ENCODE results near the gene KNSTRN. TPM values are rescaled to one million over a fixed set of nuclear protein-coding genes. Genes with fewer than 3 reads are reported as not detected.

Gene KNSTRN, protein sequence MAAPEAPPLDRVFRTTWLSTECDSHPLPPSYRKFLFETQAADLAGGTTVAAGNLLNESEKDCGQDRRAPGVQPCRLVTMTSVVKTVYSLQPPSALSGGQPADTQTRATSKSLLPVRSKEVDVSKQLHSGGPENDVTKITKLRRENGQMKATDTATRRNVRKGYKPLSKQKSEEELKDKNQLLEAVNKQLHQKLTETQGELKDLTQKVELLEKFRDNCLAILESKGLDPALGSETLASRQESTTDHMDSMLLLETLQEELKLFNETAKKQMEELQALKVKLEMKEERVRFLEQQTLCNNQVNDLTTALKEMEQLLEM
- polyA plus RNA-seq = 1 to 10 TPM; 2.7 to 5.6 (median 2.8) TPM

DNA sequence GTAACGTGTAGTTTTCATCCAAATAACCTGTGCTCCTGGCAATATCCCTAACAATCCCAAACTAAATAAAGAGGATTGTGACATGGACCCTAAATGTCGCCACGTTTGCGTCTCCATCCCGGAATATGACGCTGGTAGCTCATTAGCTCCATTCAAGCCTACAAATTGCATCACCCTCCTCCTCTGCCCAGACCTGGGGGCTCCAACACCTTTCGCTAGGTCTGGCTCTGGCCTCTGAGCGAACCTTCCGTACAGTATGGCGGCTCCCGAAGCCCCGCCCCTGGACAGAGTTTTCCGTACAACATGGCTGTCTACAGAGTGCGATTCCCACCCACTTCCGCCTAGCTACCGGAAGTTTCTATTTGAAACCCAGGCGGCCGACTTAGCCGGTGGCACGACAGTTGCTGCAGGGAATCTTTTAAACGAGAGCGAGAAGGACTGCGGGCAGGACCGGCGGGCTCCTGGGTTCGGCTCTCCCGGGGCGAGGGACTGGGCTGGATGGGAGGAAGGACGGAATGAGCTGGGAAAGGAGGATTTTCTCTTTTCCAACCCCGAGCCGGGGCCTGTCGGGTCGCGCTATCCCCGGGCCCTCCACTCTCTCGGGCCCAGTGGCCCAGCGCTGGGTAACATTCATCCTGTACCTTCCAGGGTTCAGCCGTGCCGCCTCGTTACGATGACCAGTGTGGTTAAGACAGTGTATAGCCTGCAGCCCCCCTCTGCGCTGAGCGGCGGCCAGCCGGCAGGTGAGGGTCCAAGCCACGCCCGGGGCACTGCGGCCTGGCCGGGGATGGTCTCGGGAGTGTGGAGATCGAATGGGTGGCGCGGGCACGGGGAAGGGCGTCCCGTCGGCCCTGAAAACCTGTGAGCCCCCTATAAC is at the start of gene KNSTRN:
Gene KNSTRN (plus strand): TSS at position 142 of the 877 bp plus-strand sequence. CDS start 115 bp downstream, at position 257.
- Mint-ChIP-seq H3K4me3 (peak within 1 kb of the TSS; percentile 95 to 97 (median 96)), H3K9me3 (no peaks in the 10 kb centered on the region), H3K27ac (peak within 1 kb of the TSS; percentile 79 to 93 (median 83)), H3K27me3 (ENCODE audit: low read depth in 3 of 3) (peaks cover 0 to 5% (median 0%) of the 10 kb centered on the region in 3 donors), H3K36me3 (peaks cover 5 to 15% (median 6%) of the 10 kb centered on the region in 3 donors), H3K4me1 (peaks cover 15 to 23% of the 10 kb centered on the region in 2 donors)
- DNase-seq = peak; percentile 89 to 91 (median 89)

DNA sequence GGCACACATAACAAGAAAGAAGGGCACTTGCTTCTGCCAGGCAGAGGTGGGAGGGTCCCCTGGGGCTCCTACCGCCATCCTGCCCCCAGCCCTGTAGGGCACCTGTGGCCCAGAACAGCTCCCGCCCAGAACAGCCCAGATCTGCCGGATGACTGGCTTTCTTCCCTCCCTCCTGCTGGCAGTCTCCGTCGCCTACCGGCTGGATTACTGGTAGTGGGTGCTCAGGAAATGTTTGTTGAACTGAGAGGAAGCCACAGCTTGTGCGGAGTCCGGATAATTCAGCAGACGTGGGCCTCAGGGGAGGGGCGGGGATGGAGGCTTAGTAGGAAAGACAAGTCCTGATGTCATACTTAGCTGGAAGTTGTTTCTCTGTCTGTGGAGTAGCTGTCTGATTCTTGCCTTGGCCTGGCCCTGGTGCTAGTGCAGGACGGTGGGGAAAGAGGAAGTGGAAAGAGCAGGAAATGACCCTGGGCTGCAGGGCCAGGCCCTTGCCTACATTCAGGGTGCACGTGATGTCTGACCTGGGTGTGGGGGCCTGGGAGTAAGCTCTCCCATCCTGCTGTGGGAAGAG is 48.5 kb upstream of the KNSTRN start:
- Mint-ChIP-seq H3K4me1 (peaks cover 16 to 17% of the 10 kb centered on the region in 2 donors), H3K36me3 (no peaks in the 10 kb centered on the region), H3K9me3 (no peaks in the 10 kb centered on the region), H3K27ac (peak overlapping the region in 3 of 6 donors; percentile 13 to 85 (median 71)), H3K27me3 (ENCODE audit: low read depth in 3 of 3) (peaks cover 0 to 2% (median 1%) of the 10 kb centered on the region in 3 donors), H3K4me3 (peak overlapping the region in 4 of 5 donors; percentile 0 to 77 (median 57))
- no peak for DNase-seq

DNA sequence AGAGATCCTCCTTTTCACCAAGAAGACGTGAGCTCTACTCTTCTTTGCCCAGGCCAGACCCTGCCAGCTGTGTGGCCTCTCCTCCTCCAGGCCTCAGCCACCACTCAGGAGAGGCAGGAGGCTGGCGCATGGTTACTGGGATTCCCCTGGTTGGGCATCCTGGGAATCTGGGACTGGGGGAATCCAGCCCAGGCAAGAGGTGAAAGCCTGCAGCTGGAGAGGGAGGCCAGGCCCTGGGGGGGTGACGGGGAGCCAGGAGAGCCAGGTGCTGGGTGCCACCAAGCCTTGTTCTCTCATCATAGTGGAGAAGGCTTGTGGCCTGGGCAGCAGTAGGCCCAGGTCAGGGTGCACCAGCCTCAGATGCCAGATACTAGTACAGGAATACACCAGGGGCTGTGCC is 48.0 kb upstream of the KNSTRN start:
- no peak for DNase-seq
- peaks cover 0 to 2% (median 1%) of the 10 kb centered on the region in 3 donors for H3K27me3 Mint-ChIP-seq (ENCODE audit: low read depth in 3 of 3)
- H3K4me1 Mint-ChIP-seq = peaks cover 16% of the 10 kb centered on the region in 2 donors
- peak overlapping the region in 1 of 6 donors; percentile 85 for H3K27ac Mint-ChIP-seq
- peak overlapping the region in 1 of 5 donors; percentile 63 for H3K4me3 Mint-ChIP-seq
- H3K9me3 Mint-ChIP-seq = no peaks in the 10 kb centered on the region
- no peaks in the 10 kb centered on the region for H3K36me3 Mint-ChIP-seq

DNA sequence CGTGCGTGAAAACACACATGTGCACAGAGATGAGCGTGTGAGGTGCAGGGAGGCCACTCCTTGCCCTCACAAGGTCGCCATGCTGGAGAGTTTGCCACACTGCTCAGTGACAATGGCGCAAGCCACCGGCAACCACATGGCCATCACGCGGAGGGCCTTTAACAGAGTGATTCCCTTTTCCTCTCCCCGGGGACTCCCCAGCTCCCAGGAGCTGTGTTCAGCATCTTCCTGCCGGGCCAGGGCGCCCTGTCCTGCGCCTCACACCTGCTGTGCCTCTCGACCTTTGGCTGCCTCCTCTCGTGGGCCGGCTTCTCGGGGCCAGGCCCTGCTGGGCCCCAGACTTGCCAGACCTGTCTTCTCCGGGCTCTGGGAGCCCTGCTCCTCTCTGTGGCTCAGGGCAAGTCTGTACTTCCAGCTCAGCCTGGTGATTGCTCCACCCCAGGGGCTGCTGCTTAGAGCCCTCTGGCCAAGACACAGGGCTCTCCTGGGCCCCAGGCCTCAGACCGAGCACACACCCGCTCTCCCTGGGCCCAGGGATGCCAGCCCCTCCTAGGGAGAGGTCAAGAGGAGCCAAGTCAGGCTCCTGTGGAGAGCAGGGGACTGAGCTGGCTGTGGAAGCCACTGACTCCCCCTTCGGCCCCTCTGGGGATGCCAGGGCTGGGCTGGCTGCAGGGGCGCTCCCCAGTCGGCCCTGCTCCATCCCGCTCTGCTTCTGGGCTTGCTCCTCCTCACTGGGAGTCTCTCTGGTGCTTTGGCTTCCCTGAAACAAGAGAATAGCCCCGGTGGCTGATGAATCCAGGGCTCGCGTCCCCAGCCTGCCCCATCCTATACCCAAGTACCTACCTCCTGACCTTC is 47.4 kb upstream of the KNSTRN start:
- H3K4me3 Mint-ChIP-seq = no peak overlapping the region
- no peak overlapping the region for H3K27ac Mint-ChIP-seq
- peaks cover 0 to 2% (median 1%) of the 10 kb centered on the region in 3 donors for H3K27me3 Mint-ChIP-seq (ENCODE audit: low read depth in 3 of 3)
- peaks cover 16% of the 10 kb centered on the region in 2 donors for H3K4me1 Mint-ChIP-seq
- H3K36me3 Mint-ChIP-seq = no peaks in the 10 kb centered on the region
- no peaks in the 10 kb centered on the region for H3K9me3 Mint-ChIP-seq
- no peak for DNase-seq

DNA sequence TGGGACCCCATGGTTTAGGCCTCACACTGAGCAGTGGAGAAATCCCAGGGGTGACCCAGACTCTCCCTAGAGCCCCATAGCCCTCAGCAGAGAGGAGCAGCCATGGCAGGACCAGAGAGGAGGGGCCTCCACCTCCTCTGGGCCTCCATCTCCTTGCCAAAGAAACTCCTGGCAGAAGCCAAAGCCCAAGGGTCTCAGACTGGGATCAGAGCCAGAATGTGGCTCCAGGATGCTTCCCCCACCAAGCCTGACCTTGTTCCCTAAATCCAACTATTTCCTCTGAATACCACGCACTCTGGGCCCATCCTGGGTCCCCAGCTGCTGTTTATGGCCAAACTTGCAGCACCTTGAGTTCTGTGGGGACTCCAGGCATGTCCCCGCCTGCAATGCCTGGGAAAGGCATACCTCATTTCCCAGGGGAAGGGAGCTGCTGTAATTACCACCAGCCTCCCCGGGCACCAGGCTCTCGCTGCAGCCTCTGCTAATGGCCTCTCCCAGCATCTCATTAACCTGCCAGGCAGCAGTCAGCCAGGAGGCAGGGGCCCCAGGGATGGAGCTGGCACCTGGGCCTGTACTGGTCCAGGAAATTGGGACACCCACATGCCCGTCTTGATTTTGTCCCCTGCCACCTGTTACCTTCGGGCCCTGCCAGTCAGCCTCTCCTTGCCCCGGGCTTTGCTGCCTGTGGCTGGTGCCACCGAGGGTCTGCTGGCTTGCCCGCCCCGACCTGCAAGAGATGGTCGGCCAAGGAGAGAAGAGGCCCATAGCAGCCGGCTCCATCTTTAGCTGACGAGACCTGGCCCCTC is 46.4 kb upstream of the KNSTRN start:
- Mint-ChIP-seq H3K4me3 (no peak overlapping the region), H3K36me3 (no peaks in the 10 kb centered on the region), H3K4me1 (peaks cover 16% of the 10 kb centered on the region in 2 donors), H3K27me3 (ENCODE audit: low read depth in 3 of 3) (peaks cover 0 to 2% (median 1%) of the 10 kb centered on the region in 3 donors), H3K27ac (no peak overlapping the region), H3K9me3 (no peaks in the 10 kb centered on the region)
- DNase-seq = no peak

DNA sequence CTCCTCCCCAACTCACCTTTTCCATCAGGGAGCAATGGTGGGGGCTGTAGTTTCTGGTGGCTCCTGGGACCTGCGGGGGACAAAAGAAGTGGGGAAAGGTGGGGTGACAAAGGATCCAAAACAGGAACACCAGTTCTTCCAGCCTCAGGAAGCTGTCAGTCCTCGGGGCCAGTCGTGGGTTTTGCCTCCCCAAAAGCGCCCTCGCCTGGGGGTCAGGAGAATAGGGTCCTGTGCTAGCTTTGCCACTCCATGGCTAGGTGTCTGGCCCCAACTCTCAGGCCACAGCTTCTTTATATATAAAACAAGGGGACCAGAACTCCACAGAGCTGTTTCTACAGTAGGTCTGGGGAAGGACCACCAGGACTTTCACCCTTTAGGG is 45.8 kb upstream of the KNSTRN start:
- Mint-ChIP-seq H3K4me3 (no peak overlapping the region), H3K27ac (no peak overlapping the region), H3K27me3 (ENCODE audit: low read depth in 3 of 3) (peaks cover 0 to 2% (median 1%) of the 10 kb centered on the region in 3 donors), H3K4me1 (peaks cover 16% of the 10 kb centered on the region in 2 donors), H3K9me3 (no peaks in the 10 kb centered on the region), H3K36me3 (no peaks in the 10 kb centered on the region)
- DNase-seq = peak in 1 of 3 donors; percentile 37

DNA sequence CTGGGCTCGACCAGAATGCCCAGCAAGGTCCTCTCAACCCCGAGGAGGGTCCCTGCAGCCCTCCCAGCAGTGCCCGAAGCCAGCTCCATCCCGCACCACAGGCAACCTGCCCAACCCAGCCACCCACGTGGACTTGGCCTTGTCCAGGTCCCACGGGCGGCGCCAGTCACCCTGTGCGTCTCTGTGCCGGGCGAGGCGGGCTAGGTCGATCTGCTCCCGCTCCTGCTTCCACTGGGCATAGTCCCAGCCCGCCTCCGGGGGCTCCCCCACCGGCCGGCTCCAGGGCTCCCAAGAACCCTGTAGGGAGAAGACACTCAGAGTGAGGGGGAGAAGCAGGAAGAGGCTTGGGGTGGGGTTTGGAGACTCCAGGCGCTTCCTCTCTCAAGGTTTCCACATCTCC is 44.9 kb upstream of the KNSTRN start:
- H3K9me3 Mint-ChIP-seq = no peaks in the 10 kb centered on the region
- H3K4me3 Mint-ChIP-seq = no peak overlapping the region
- H3K36me3 Mint-ChIP-seq = no peaks in the 10 kb centered on the region
- DNase-seq = no peak
- peaks cover 16% of the 10 kb centered on the region in 2 donors for H3K4me1 Mint-ChIP-seq
- peaks cover 0 to 2% (median 1%) of the 10 kb centered on the region in 3 donors for H3K27me3 Mint-ChIP-seq (ENCODE audit: low read depth in 3 of 3)
- H3K27ac Mint-ChIP-seq = no peak overlapping the region

DNA sequence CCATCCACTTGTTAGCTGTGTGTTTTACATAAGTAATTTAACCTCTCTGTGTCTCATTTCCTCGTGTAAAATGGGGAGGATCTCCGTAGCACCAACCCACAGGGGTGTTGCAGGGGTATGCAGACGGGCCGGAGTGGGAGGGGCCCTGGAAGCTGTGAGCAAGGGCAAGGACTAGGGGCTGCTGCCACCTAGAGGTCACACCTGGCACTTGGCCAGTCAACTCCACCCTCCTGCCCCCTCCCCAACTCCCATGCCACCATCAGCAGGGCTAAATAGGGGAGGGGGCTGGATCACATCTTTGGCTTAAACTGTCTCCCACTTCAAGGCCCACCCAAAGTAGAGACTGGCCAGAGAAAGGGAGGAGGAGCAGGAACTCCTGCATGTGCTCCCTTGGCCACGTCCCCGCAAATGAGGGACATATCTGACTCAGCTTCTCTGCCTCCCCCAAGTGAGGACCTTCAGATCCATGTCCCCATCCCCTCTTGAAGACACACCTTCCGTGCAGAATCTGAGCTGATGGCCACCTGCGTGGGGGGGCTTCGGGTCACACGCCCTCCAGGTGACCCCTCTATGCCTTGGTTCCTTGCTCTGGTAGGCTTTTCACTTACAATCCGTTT is 44.4 kb upstream of the KNSTRN start:
- H3K27ac Mint-ChIP-seq = peak overlapping the region in 1 of 6 donors; percentile 40
- H3K27me3 Mint-ChIP-seq (ENCODE audit: low read depth in 3 of 3) = peaks cover 0 to 2% (median 1%) of the 10 kb centered on the region in 3 donors
- H3K4me1 Mint-ChIP-seq = peaks cover 16% of the 10 kb centered on the region in 2 donors
- no peaks in the 10 kb centered on the region for H3K9me3 Mint-ChIP-seq
- DNase-seq = peak; percentile 66 to 75 (median 71)
- peak overlapping the region in 1 of 5 donors; percentile 71 for H3K4me3 Mint-ChIP-seq
- no peaks in the 10 kb centered on the region for H3K36me3 Mint-ChIP-seq

DNA sequence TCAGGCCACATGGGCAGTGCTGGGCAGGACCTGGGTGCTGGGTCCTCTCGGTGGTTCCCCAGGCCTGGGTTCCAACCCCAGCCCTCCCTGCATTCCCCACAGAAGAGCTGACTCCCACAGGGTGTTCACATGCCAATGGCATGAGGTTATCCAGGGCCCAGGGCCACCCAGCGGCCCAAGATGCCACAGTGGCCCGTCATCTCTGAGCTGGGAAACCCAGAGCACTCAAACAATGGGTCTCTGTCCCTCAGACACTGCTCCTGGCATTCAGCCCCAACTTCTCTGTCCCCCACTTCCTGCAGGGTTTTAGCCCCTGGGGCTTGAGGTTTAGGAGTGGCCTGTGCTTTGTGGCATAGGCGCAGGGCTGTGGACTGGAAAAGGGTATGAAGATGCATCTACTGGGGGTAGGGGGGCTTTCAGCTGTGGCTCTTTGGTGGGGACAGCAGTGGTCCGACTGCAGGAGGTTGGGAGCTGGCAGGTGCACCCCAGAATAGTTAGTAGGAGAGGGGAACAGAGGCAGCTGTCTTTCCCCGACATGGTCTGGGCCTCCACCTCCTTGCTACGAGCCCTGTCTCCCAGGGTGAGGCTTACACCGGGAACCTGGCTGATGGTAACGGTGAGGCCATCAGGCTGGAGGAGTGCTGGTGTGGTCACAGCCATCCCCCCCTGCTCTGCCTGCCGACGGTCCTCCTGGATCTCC is 43.5 kb upstream of the KNSTRN start:
- Mint-ChIP-seq H3K4me3 (no peak overlapping the region), H3K27me3 (ENCODE audit: low read depth in 3 of 3) (peaks cover 0 to 3% (median 1%) of the 10 kb centered on the region in 3 donors), H3K9me3 (no peaks in the 10 kb centered on the region), H3K4me1 (peaks cover 9 to 10% of the 10 kb centered on the region in 2 donors), H3K36me3 (no peaks in the 10 kb centered on the region), H3K27ac (no peak overlapping the region)
- no peak for DNase-seq

DNA sequence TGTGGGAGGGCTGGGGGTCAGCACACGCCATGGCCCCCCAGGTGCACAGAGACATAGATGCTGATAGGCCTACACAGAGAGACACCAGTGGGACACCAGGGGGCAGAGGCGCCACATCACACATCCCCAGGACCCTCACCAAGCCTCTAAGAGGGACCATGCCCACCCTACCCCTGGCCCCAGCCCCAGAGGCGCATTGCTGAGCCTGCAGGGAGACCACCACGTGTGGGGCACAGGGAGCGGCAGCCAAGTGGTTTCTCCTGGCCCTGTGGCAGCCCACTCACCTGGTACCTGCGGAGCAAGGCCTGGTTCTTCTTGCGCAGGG is 42.9 kb upstream of the KNSTRN start:
- Mint-ChIP-seq H3K4me1 (peaks cover 6 to 7% of the 10 kb centered on the region in 2 donors), H3K9me3 (no peaks in the 10 kb centered on the region), H3K27me3 (ENCODE audit: low read depth in 3 of 3) (peaks cover 0 to 2% (median 1%) of the 10 kb centered on the region in 3 donors), H3K27ac (no peak overlapping the region), H3K36me3 (no peaks in the 10 kb centered on the region), H3K4me3 (no peak overlapping the region)
- DNase-seq = no peak

DNA sequence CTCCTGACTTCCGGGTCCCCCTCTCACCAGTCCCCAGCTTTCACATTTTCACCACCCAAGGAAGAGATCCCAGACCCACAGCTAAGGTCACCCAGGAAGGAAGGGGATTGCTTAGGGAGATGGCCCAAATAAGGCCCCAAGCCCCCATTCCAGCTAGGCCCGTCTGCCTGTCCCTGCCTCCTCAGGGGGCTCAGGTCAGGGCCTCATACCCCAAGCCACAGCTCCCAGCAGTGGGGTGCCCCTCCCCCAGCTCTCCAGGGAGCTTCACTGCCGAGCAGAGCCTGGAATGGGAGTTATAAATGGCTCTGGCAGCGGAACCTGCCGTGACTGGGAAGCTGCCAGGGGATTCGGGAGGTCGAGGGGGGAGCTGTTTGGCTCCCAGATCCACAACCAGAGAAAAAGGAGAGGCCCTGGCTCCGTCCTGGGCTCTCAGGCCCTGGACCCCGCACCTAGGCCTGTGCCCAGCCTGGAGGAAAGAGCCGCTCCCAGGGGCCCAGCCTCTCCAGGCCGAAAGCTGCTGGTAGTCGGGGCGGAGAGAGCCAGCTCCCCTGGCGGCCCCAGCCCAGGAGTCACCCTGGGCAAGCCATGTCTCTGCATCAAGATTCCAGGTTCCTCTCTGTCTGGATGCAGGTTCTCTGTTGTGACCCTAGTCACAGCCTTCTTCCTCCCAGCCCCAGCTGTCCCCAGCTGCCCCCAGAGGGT is 42.3 kb upstream of the KNSTRN start:
- Mint-ChIP-seq H3K36me3 (no peaks in the 10 kb centered on the region), H3K27ac (no peak overlapping the region), H3K4me3 (no peak overlapping the region), H3K4me1 (peaks cover 6 to 7% of the 10 kb centered on the region in 2 donors), H3K27me3 (ENCODE audit: low read depth in 3 of 3) (peaks cover 0 to 2% (median 0%) of the 10 kb centered on the region in 3 donors), H3K9me3 (no peaks in the 10 kb centered on the region)
- no peak for DNase-seq
